Thyroid gland (tissue), 4 donors: ENCODE data around the gene MAGOHB.

Experiments
- POLR2A ChIP-seq, 2 donors: fragments of 450-650 bp; IDR thresholded peaks; one replicate each; pipeline ENCODE4 v1.6.1; 2017; ENCODE audit warnings: antibody characterized with exemption in 2 of 2, mild to moderate bottlenecking in 2 of 2, moderate library complexity in 1 of 2
- TF ChIP-seq, protein P1 (sequence below), 6 experiments: fragments of 200-600 bp in 3 of 6; fragments of 450-650 bp in 3 of 6; sonication (generic) in 3 of 6; IDR thresholded peaks; one replicate each; pipeline ENCODE4 v1.5.1; 2016 to 2019; ENCODE audit warnings: antibody characterized with exemption in 6 of 6, mild to moderate bottlenecking in 2 of 6, inconsistent platforms in 1 of 6, moderate library complexity in 1 of 6

DNA sequence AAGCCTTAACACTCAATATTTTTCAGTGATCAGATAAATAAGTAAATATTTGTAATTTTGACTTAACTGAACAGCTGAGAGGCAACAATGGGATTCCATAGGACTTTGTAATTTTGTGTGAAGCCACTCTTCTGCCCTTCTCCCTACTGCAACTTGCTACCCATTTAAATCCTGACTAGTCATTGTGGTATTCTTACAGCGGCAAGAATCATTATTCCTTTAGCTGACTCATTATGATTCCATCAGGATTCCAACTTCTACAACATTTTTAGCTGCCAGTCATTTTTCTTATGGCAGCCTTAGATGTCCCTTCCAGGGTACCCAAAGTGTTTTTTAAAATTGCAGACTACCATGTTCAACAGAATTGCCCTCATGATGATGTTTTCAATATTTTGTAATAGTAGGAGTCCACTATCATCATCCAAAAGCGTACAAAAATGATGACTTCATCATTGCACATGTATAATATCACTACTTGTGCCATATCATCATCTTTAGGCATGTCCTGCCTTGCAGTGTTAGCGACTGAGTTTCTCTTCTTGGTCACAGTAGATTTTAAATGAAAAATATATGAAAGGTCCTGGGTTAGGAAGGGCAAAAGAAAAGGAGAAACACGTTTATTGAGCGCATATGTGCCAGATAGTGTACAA, 5.1 kb upstream of the MAGOHB start:
- TF ChIP-seq, protein P1, sequence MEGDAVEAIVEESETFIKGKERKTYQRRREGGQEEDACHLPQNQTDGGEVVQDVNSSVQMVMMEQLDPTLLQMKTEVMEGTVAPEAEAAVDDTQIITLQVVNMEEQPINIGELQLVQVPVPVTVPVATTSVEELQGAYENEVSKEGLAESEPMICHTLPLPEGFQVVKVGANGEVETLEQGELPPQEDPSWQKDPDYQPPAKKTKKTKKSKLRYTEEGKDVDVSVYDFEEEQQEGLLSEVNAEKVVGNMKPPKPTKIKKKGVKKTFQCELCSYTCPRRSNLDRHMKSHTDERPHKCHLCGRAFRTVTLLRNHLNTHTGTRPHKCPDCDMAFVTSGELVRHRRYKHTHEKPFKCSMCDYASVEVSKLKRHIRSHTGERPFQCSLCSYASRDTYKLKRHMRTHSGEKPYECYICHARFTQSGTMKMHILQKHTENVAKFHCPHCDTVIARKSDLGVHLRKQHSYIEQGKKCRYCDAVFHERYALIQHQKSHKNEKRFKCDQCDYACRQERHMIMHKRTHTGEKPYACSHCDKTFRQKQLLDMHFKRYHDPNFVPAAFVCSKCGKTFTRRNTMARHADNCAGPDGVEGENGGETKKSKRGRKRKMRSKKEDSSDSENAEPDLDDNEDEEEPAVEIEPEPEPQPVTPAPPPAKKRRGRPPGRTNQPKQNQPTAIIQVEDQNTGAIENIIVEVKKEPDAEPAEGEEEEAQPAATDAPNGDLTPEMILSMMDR (IDR thresholded peaks at IDR 0.05), result no peak
- no peak for TF ChIP-seq POLR2A (IDR thresholded peaks at IDR 0.05)
